ENCODE results near the gene LRP1-AS.

- TF ChIP-seq, protein P1, sequence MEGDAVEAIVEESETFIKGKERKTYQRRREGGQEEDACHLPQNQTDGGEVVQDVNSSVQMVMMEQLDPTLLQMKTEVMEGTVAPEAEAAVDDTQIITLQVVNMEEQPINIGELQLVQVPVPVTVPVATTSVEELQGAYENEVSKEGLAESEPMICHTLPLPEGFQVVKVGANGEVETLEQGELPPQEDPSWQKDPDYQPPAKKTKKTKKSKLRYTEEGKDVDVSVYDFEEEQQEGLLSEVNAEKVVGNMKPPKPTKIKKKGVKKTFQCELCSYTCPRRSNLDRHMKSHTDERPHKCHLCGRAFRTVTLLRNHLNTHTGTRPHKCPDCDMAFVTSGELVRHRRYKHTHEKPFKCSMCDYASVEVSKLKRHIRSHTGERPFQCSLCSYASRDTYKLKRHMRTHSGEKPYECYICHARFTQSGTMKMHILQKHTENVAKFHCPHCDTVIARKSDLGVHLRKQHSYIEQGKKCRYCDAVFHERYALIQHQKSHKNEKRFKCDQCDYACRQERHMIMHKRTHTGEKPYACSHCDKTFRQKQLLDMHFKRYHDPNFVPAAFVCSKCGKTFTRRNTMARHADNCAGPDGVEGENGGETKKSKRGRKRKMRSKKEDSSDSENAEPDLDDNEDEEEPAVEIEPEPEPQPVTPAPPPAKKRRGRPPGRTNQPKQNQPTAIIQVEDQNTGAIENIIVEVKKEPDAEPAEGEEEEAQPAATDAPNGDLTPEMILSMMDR (IDR thresholded peaks at IDR 0.05; ENCODE audit: insufficient read depth, low read depth, low read length) = no peak
- no peak for TF ChIP-seq EZH2 (IDR thresholded peaks at IDR 0.05; ENCODE audit: insufficient read depth, low read length)
These were observed 38.0 kb upstream of the LRP1-AS start for GRCh38 chr12:57185403-57185802.
